DND-41 (cell line): ENCODE data around the gene DNAH11.

Experiments used
- ATAC-seq: fragments of 200-7000 bp; cut with Tn5 transposase; 3 replicates; pipeline ENCODE4 v1.9.1; 2021; ENCODE audit warnings: low read depth; ENCODE audit not compliant: insufficient read depth
- DNase-seq: peaks from one replicate; pipeline ENCODE4 v3.0.0-alpha.2; 2020
- H2AFZ ChIP-seq: 2 replicates; pipeline ENCODE4 v1.6.0; 2012; ENCODE audit warnings: low read depth, low read length
- H3K27ac ChIP-seq: 2 replicates; pipeline ENCODE4 v1.5.1; 2012; ENCODE audit warnings: low read length, inconsistent platforms
- H3K27me3 ChIP-seq: fragments of 200-600 bp; sonication (generic); 2 replicates; pipeline ENCODE4 v1.6.0; 2012; ENCODE audit warnings: low read length, mild to moderate bottlenecking, inconsistent platforms; ENCODE audit not compliant: insufficient read depth, poor library complexity
- H3K36me3 ChIP-seq: 2 replicates; pipeline ENCODE4 v1.5.1; 2012; ENCODE audit warnings: low read length, inconsistent platforms; ENCODE audit not compliant: insufficient read depth
- H3K4me1 ChIP-seq: 2 replicates; pipeline ENCODE4 v1.5.1; 2012; ENCODE audit warnings: mild to moderate bottlenecking, low read length; ENCODE audit not compliant: insufficient read depth
- H3K4me2 ChIP-seq: 2 replicates; pipeline ENCODE4 v1.6.0; 2012; ENCODE audit warnings: mild to moderate bottlenecking, moderate library complexity, low read length, inconsistent platforms; ENCODE audit not compliant: insufficient read depth
- H3K4me3 ChIP-seq, 2 experiments: fragments of 200-600 bp in 1 of 2; shearing (Covaris generic) in 1 of 2; 2 replicates each; pipeline ENCODE4 v1.5.1; 2012 to 2016; ENCODE audit warnings: inconsistent platforms in 2 of 2, low read length in 2 of 2, mild to moderate bottlenecking in 2 of 2, low read depth in 1 of 2, moderate library complexity in 1 of 2
- H3K79me2 ChIP-seq: 2 replicates; pipeline ENCODE4 v1.6.0; 2012; ENCODE audit warnings: low read length, inconsistent platforms; ENCODE audit not compliant: insufficient read depth
- H3K9ac ChIP-seq: 2 replicates; pipeline ENCODE4 v1.6.0; 2012; ENCODE audit warnings: low read depth, mild to moderate bottlenecking, inconsistent platforms, low read length, moderate library complexity
- H3K9me3 ChIP-seq: 2 replicates; pipeline ENCODE4 v1.5.1; 2012; ENCODE audit warnings: low read length, moderate library complexity, mild to moderate bottlenecking, inconsistent platforms; ENCODE audit not compliant: insufficient read depth, severe bottlenecking
- H4K20me1 ChIP-seq: 2 replicates; pipeline ENCODE4 v1.6.0; 2012; ENCODE audit warnings: low read length; ENCODE audit not compliant: insufficient read depth
- CTCF ChIP-seq: IDR thresholded peaks from 2 replicates; pipeline ENCODE4 v1.5.1; 2012; ENCODE audit warnings: borderline replicate concordance, low read length, moderate library complexity, mild to moderate bottlenecking; ENCODE audit not compliant: poor library complexity, severe bottlenecking; ENCODE audit errors: extremely low read depth
- EZH2 ChIP-seq: IDR thresholded peaks from 3 replicates; pipeline ENCODE4 v1.6.1; 2012; ENCODE audit warnings: borderline replicate concordance, low read depth, mild to moderate bottlenecking, moderate library complexity, low read length, inconsistent platforms; ENCODE audit not compliant: severe bottlenecking

The DNAH11 gene

GRCh38 chr7:21542891-21543527 is at the start of gene DNAH11:
TSS of gene DNAH11 (plus strand) at chr7:21543039. CDS start at chr7:21543246, 207 bp downstream.
- Histone ChIP-seq H3K9ac (no peak within 1 kb of the TSS), H2AFZ (no peak within 1 kb of the TSS), H3K27ac (no peak within 1 kb of the TSS), H3K4me3 (no peak within 1 kb of the TSS), H3K36me3 (no peaks in the 10 kb centered on the region), H3K27me3 (peaks cover 13% of the 10 kb centered on the region), H3K4me1 (no peaks in the 10 kb centered on the region), H3K4me2 (no peak within 1 kb of the TSS), H3K9me3 (no peaks in the 10 kb centered on the region), H4K20me1 (no peaks in the 10 kb centered on the region), H3K79me2 (no peaks in the 10 kb centered on the region)
- DNase-seq (no peak), ATAC-seq (no peak)
- no peak for TF ChIP-seq EZH2
- TF ChIP-seq CTCF: no peak

GRCh38 chr7:21495731-21496130 is 47.1 kb upstream of the DNAH11 start:
- TF ChIP-seq EZH2: no peak
- TF ChIP-seq CTCF: no peak
- no peak overlapping the region for H3K27ac ChIP-seq
- no peak for ATAC-seq
- no peaks in the 10 kb centered on the region for H4K20me1 ChIP-seq
- no peak overlapping the region for H3K9ac ChIP-seq
- no peaks in the 10 kb centered on the region for H3K27me3 ChIP-seq
- no peaks in the 10 kb centered on the region for H3K36me3 ChIP-seq
- no peaks in the 10 kb centered on the region for H3K79me2 ChIP-seq
- no peak overlapping the region for H3K4me3 ChIP-seq
- no peak overlapping the region for H3K4me2 ChIP-seq
- H2AFZ ChIP-seq: no peak overlapping the region
- no peaks in the 10 kb centered on the region for H3K4me1 ChIP-seq
- H3K9me3 ChIP-seq: peaks cover 20% of the 10 kb centered on the region
- DNase-seq: no peak

GRCh38 chr7:21497072-21497471 is 45.8 kb upstream of the DNAH11 start:
- Histone ChIP-seq H3K4me3 (no peak overlapping the region), H3K4me2 (no peak overlapping the region), H3K36me3 (peaks cover 1% of the 10 kb centered on the region; the same call in 1 of the 2 replicates), H3K27ac (no peak overlapping the region), H3K9me3 (peaks cover 18% of the 10 kb centered on the region), H3K79me2 (no peaks in the 10 kb centered on the region), H3K27me3 (no peaks in the 10 kb centered on the region), H3K9ac (no peak overlapping the region), H3K4me1 (no peaks in the 10 kb centered on the region), H2AFZ (no peak overlapping the region), H4K20me1 (no peaks in the 10 kb centered on the region)
- TF ChIP-seq CTCF (no peak), EZH2 (no peak)
- ATAC-seq: no peak
- no peak for DNase-seq
